NCI-H187 (cell line): Measurements from ENCODE around the gene GALK2.

Experiments used
- DNase-seq, 2 experiments: peaks; one replicate each; lab custom pipeline; 2025; lab: John Stamatoyannopoulos, UW

Gene GALK2

GRCh38 chr15:49282366-49282765, 112.3 kb downstream of the GALK2 start:
- DNase-seq, result no peak

GRCh38 chr15:49286649-49287404, 116.8 kb downstream of the GALK2 start:
- DNase-seq, result no peak

DNA sequence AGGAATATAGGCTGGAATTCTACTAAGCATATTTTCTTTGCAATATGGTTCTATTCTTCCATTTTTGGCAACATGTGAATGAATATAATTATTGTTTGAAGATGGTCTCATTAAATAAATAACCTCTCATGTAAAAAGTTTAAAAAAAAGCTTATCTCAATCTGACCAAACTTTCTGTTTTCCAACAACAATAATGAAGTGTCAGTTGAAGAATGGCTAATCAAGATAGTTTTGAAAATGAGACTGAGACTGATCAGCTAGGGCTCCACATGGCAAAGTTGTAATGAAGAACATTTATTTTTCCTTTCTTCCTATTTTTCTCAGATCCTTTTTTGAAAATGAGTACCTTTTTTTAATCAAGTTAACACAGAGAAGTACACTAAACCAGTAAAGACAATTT, 117.4 kb downstream of the GALK2 start:
- DNase-seq, result no peak

DNA sequence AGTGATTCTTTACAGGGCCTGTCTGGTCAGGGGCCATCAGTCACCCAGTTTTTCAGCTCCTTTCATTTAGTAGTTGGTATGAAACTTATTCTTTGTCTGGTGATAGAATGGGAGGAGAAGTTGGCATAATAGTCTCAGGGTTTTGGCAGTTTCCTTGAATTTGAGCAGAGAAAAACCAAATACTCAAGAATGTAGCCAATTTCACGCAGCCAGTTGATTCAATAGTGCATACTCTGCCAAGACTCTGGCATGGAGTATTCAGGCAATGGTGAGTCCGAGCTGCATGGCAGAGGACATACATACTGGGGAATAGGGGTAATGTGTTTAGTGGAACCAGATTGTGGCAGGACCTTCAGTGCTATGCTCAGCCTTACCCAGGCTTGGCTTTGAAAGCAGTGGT, 118.3 kb downstream of the GALK2 start:
- no peak for DNase-seq

DNA sequence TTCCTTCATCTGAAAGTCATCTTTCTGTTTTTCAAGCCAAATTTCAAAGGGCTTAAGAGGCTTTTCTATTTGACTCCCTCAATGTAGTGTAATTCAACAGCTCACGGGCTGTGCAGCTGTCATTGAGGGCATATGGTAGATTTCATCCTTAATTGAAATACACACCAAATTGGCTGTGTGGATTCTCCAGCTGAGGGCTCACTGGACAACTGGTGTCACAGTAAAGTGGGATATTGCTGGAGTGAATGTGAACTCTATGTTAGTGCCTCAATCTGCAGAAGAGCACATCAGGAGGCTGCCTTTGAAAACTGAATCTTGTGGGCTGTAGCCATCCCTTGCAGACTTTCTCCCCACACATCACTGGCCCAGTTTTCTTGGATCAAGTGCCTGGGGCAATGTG, 120.1 kb downstream of the GALK2 start:
- no peak for DNase-seq

GRCh38 chr15:49293941-49294340, 123.9 kb downstream of the GALK2 start:
- DNase-seq, result no peak

- no peak for DNase-seq
These were observed 126.2 kb downstream of the GALK2 start for GRCh38 chr15:49296258-49296657.

- DNase-seq, result no peak
These were observed 127.5 kb downstream of the GALK2 start for GRCh38 chr15:49297584-49297983.

DNA sequence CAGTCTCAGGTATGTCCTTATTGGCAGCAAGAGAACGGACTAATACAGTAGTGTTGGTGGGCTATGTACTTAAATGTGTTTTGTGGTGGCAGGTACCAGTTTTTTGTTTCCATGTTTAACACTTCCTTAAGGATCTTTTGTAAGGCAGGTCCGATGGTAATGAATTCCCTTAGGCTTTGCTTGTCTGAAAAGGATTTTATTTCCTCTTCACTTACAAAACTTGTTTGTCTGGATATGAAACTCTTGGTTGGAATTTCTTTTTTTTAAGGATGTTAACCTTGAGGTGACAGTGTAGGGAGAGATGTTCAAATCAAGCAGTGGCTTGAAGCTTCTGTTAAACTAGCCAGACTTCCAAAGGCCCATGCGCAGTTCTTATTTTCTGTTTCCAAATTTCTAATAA, 130.8 kb downstream of the GALK2 start:
- DNase-seq, result no peak

DNA sequence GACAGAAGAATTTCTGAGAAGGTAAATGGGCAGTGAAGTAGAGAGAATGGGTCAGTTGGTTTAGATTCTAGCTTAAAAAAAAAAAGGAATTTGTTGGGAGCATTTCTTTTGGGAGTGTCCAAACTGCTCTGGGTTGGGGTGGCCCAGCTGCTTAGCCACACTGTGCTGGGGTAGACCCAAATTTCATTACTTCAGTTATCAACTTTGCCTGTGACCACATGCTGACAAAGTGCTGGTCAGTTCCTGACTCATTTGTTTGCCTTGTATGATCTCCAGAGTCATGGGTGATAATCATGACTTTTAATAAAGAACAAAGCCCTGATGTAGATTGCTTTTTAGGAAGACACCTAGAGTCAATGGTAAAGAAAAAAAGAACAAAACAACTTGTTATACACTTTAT, 131.5 kb downstream of the GALK2 start:
- DNase-seq, result no peak

- no peak for DNase-seq
These were observed 133.0 kb downstream of the GALK2 start for GRCh38 chr15:49303003-49303402.

DNA sequence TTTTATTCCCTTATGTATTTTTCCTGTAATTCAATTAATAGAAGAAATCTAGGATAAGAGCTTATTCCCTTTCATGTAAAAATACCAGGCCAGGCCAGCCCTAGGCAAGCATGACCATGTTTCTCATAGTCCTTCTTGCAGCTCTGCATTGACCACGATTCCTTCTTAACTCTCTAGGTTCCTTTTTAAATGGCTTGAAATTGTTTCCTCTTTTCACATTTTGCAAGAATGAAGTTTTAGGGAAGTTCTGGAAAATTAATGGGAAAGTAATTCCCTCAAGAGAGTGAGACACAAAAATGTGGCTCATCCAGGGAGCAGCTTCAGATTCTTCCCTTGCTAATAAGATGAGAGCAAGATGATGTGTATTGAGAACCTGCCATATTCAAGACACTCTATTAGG, 136.5 kb downstream of the GALK2 start:
- no peak for DNase-seq

DNA sequence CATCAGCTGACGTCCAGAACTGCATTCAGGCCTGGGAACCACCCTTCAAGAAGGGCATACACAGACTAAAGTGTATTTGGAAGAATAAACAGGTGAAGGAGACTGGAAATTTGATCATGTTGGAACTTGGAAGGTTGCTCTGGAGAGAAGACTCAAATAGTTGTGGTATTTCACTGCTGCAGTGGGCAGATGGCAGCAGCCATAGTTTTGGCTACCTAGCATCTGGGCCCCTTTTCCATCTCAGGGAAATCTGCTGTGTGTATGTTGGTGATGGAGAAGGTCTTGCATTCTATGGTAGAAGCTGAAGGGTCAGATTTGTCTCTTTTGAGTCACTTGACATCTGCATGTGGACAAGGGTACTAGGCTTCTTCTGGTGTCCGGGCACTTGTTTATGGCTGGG, 138.6 kb downstream of the GALK2 start:
- DNase-seq, result no peak

- no peak for DNase-seq
These were observed 139.8 kb downstream of the GALK2 start for GRCh38 chr15:49309889-49310288.

DNA sequence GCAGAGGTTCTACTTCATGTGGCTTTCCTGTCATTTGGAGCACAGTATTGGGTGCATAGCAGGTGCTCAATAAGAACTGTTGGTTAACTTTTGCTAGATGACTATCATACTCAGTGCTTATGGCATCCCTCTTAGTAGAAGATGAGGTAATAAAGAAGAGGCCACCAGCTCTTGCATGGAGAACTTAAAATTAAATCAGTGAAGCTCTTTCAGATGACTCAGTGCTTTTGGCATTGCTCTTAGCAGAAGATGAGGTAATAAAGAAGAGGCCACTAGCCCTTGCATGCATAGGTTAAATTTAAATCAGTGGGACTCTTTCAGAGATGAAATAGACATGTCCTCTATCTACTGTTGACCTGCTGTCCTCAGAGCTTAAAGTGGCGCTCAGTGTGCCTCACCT, 143.6 kb downstream of the GALK2 start:
- no peak for DNase-seq

DNA sequence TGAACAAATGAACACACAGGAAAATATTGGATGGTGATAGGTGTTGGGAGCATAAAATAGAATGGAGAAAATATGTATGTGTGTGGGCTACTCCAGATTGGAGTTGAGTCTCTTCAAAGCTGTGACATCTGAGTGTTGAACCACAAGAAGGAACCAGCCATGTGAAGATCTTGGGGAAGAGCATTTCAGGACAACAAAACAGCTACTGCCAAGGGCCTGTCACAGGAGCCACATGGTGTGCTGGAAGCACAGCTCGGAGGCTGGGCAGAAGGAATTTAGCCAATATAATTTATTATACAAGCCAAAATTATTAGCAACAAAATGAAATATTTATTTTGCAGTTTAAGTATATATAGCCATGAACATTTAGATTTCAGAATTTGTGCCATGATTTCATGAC, 144.7 kb downstream of the GALK2 start:
- DNase-seq, result no peak

- no peak for DNase-seq
These were observed 145.4 kb downstream of the GALK2 start for GRCh38 chr15:49315391-49315823.

- DNase-seq, result no peak
These were observed 150.3 kb downstream of the GALK2 start for GRCh38 chr15:49320351-49320750.

- no peak for DNase-seq
These were observed 153.2 kb downstream of the GALK2 start for GRCh38 chr15:49323207-49323606.

GRCh38 chr15:49327927-49328326, 157.9 kb downstream of the GALK2 start:
- no peak for DNase-seq

DNA sequence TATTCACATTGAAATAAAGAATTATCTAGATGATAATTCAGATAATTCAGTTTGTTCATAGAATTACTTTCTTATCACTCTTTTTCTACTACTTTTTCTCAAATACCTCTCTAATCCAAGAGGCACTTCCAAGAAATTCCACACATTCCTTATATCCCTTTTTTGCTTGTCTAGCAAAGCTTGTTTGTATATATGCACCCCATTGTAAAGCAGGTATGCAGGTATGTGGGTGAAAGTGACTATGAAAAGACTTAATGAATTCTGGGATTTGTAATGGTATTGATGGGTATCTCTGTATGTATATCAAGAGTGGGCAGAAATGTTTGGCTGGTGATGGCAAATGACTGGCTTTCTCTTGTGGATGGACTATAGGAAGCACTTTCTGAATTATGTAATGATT, 158.9 kb downstream of the GALK2 start:
- DNase-seq, result no peak

- no peak for DNase-seq
These were observed 160.1 kb downstream of the GALK2 start for GRCh38 chr15:49330166-49330565.

DNA sequence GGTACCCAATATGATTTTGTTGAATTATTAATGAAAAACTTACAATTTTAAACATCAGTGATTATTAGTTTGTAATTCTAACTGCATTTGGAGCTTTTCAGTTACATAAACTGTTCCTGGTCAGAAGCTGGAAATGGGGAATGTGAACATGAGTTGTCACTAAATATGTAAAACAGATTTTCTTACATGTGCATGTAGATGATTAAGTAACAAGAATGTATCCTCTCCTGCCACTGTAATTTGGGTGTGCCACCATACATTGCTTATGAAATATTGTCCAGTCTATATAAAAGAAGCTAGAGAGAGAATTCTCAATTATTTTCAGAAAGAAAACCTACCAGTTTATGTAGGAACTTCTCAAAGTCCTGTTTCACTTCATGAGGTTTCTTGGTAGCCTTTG, 161.4 kb downstream of the GALK2 start:
- no peak for DNase-seq

GRCh38 chr15:49331951-49332350, 161.9 kb downstream of the GALK2 start:
- DNase-seq, result no peak
